Keratinocyte (primary cell): Measurements from ENCODE around the gene AZU1. TPM values are rescaled to one million over a fixed set of nuclear protein-coding genes. Genes with fewer than 3 reads are reported as not detected.
"Not testable (repeated sequence)": the region's sequence is repeated elsewhere in the genome, so short reads cannot be mapped to it uniquely, and the experiment has no call there.

Experiments used
- DNase-seq: peaks from one replicate; pipeline ENCODE4 v3.0.0-alpha.2; 2011; ENCODE audit warnings: low read depth, missing footprints, low spot score
- FAIRE-seq: peaks from 2 replicates; lab custom pipeline; 2011; peaks lifted over from hg19 to GRCh38; lab: Jason Lieb, UNC
- H2AFZ ChIP-seq: 2 replicates; pipeline ENCODE4 v1.6.0; 2012; ENCODE audit warnings: low read length, control low read depth, inconsistent platforms; ENCODE audit not compliant: control insufficient read depth
- H3K27ac ChIP-seq: 2 replicates; pipeline ENCODE4 v1.5.1; 2011; ENCODE audit warnings: low read length; ENCODE audit not compliant: control insufficient read depth, insufficient read depth
- H3K27me3 ChIP-seq: 3 replicates; pipeline ENCODE4 v1.6.0; 2011; ENCODE audit warnings: low read length; ENCODE audit not compliant: control insufficient read depth, insufficient read depth; ENCODE audit errors: extremely low read depth
- H3K36me3 ChIP-seq, 2 experiments: 2 replicates in 1 of 2; 3 replicates in 1 of 2; pipeline ENCODE4 v1.5.1; 2011; ENCODE audit warnings: low read length in 2 of 2, mild to moderate bottlenecking in 1 of 2; ENCODE audit not compliant: control insufficient read depth in 2 of 2, insufficient read depth in 2 of 2; ENCODE audit errors: extremely low read depth in 1 of 2
- H3K4me1 ChIP-seq: 3 replicates; pipeline ENCODE4 v1.5.1; 2011; ENCODE audit warnings: low read length; ENCODE audit not compliant: control insufficient read depth, insufficient read depth; ENCODE audit errors: extremely low read depth
- H3K4me2 ChIP-seq: 3 replicates; pipeline ENCODE4 v1.6.0; 2011; ENCODE audit warnings: low read depth, low read length; ENCODE audit not compliant: control insufficient read depth, insufficient read depth; ENCODE audit errors: extremely low read depth
- H3K4me3 ChIP-seq, 3 experiments: fragments of 200-600 bp in 1 of 3; sonication (generic) in 1 of 3; 2 replicates in 2 of 3; 3 replicates in 1 of 3; pipeline ENCODE4 v1.5.1; 2011 to 2016; ENCODE audit warnings: low read length in 3 of 3, mild to moderate bottlenecking in 3 of 3, control low read depth in 2 of 3, inconsistent platforms in 1 of 3, low read depth in 1 of 3, mixed read lengths in 1 of 3, mixed run types in 1 of 3, moderate library complexity in 1 of 3; ENCODE audit not compliant: control insufficient read depth in 2 of 3, insufficient read depth in 2 of 3; ENCODE audit errors: extremely low read depth in 1 of 3
- H3K79me2 ChIP-seq: 2 replicates; pipeline ENCODE4 v1.6.0; 2012; ENCODE audit warnings: low read length; ENCODE audit not compliant: control insufficient read depth, insufficient read depth
- H3K9ac ChIP-seq: 3 replicates; pipeline ENCODE4 v1.6.0; 2011; ENCODE audit warnings: low read length; ENCODE audit not compliant: control insufficient read depth, insufficient read depth; ENCODE audit errors: extremely low read depth
- H3K9me1 ChIP-seq: 3 replicates; pipeline ENCODE4 v1.6.0; 2011; ENCODE audit warnings: low read length; ENCODE audit not compliant: control insufficient read depth, insufficient read depth; ENCODE audit errors: extremely low read depth
- H3K9me3 ChIP-seq: 2 replicates; pipeline ENCODE4 v1.5.1; 2012; ENCODE audit warnings: low read depth, low read length; ENCODE audit not compliant: control insufficient read depth
- H4K20me1 ChIP-seq: 3 replicates; pipeline ENCODE4 v1.6.0; 2011; ENCODE audit warnings: low read length; ENCODE audit not compliant: control insufficient read depth, insufficient read depth; ENCODE audit errors: extremely low read depth
- CTCF ChIP-seq, 3 experiments: IDR thresholded peaks in 1 of 3; conservative IDR thresholded peaks in 1 of 3; optimal IDR thresholded peaks in 1 of 3; 2 replicates in 2 of 3; 3 replicates in 1 of 3; pipeline versions ENCODE3 to v1.5.1; 2011; ENCODE audit warnings: low read length in 3 of 3, mild to moderate bottlenecking in 3 of 3, moderate library complexity in 2 of 3, control low read depth in 1 of 3, inconsistent platforms in 1 of 3; ENCODE audit not compliant: insufficient read depth in 2 of 3; ENCODE audit errors: extremely low read depth in 1 of 3
- EZH2 ChIP-seq: IDR thresholded peaks from one replicate; pipeline ENCODE4 v1.6.1; 2012; ENCODE audit warnings: inconsistent platforms, mild to moderate bottlenecking, low read length, moderate library complexity
- dilution Hi-C: fragments of 300-500 bp; cut with MboI; formaldehyde crosslinking; loops from one replicate; pipeline ENCODE4 v1.7.0; 2020; ENCODE audit warnings: low sequenced_read_pairs; ENCODE audit not compliant: extremely low pct_ligation_motif_present
- polyA plus RNA-seq, 5 experiments: library from polyadenylated mRNA; depleted of rRNA in 3 of 5; stranded (reverse) in 3 of 5; stranded (forward) in 1 of 5; unstranded in 1 of 5; fragments of >200 nt; gene quantifications; 1 replicate in 1 of 5; 2 replicates in 3 of 5; 3 replicates in 1 of 5; pipeline versions ENCODE4 v1.2.1 to v1.2.3, GENCODE V29; 2011 to 2012; ENCODE audit warnings: missing spikeins in 2 of 5, low read depth in 1 of 5, low replicate concordance in 1 of 5

AZU1 gene
- polyA plus RNA-seq, 1 donor (not counting 4 experiments of a cell fraction or from before 2014, with no cell fraction given) = not detected

DNA sequence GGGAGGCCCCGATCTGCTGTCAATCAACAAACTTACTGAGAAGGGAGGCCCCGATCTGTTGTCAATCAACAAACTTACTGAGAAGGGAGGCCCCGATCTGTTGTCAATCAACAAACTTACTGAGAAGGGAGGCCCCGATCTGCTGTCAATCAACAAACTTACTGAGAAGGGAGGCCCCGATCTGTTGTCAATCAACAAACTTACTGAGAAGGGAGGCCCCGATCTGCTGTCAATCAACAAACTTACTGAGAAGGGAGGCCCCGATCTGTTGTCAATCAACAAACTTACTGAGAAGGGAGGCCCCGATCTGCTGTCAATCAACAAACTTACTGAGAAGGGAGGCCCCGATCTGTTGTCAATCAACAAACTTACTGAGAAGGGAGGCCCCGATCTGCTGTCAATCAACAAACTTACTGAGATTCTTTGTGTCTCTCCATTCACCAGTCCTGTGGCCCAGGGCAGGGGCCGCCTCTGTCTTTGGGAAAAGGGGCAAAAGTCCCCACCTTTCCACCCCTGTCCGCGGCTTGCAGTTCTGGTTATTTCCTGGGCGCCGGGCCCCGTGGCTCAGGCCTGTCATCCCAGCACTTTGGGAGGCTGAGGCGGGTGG lies 26.1 kb downstream of the AZU1 start:
- H3K9ac ChIP-seq, H3K9me1 ChIP-seq, H3K36me3 ChIP-seq, FAIRE-seq, H3K27ac ChIP-seq, DNase-seq, dilution Hi-C loops, H4K20me1 ChIP-seq, H3K4me2 ChIP-seq, H3K4me1 ChIP-seq, H2AFZ ChIP-seq, H3K4me3 ChIP-seq, H3K79me2 ChIP-seq, H3K9me3 ChIP-seq: not testable (repeated sequence)
- H3K27me3 ChIP-seq = peaks cover 31% of the 10 kb centered on the region
- TF ChIP-seq EZH2 = peak; percentile 50

GRCh38 chr19:854549-854948 lies 26.9 kb downstream of the AZU1 start:
- no peak for TF ChIP-seq EZH2
- no peak for TF ChIP-seq CTCF (optimal IDR thresholded peaks at IDR 0.05 in 1 of 3, IDR thresholded peaks at IDR 0.05 in 1 of 3, conservative IDR thresholded peaks at IDR 0.05 in 1 of 3; ENCODE audit: extremely low read depth in 1 of 3, insufficient read depth in 2 of 3, low read length in 3 of 3)
- Histone ChIP-seq H2AFZ (no peak overlapping the region), H3K36me3 (no peaks in the 10 kb centered on the region), H3K4me3 (no peak overlapping the region), H3K9ac (no peak overlapping the region), H3K27ac (no peak overlapping the region), H3K4me1 (peaks cover 4% of the 10 kb centered on the region), H3K9me3 (no peaks in the 10 kb centered on the region), H3K9me1 (no peaks in the 10 kb centered on the region), H3K4me2 (no peak overlapping the region), H3K79me2 (no peaks in the 10 kb centered on the region), H4K20me1 (peaks cover 4% of the 10 kb centered on the region), H3K27me3 (peaks cover 39% of the 10 kb centered on the region)
- dilution Hi-C loops = no loop called here
- no peak for DNase-seq
- no peak for FAIRE-seq

GRCh38 chr19:855142-855541 lies 27.5 kb downstream of the AZU1 start:
- dilution Hi-C loops = no loop called here
- no peak for DNase-seq
- Histone ChIP-seq H3K9me3 (no peaks in the 10 kb centered on the region), H3K9ac (no peak overlapping the region), H2AFZ (no peak overlapping the region), H3K27me3 (peaks cover 43% of the 10 kb centered on the region), H3K4me1 (peaks cover 4% of the 10 kb centered on the region), H4K20me1 (peaks cover 4% of the 10 kb centered on the region), H3K4me3 (no peak overlapping the region), H3K4me2 (no peak overlapping the region), H3K9me1 (no peaks in the 10 kb centered on the region), H3K27ac (no peak overlapping the region), H3K79me2 (no peaks in the 10 kb centered on the region), H3K36me3 (no peaks in the 10 kb centered on the region)
- TF ChIP-seq EZH2 = no peak
- no peak for TF ChIP-seq CTCF (optimal IDR thresholded peaks at IDR 0.05 in 1 of 3, IDR thresholded peaks at IDR 0.05 in 1 of 3, conservative IDR thresholded peaks at IDR 0.05 in 1 of 3; ENCODE audit: extremely low read depth in 1 of 3, insufficient read depth in 2 of 3, low read length in 3 of 3)
- no peak for FAIRE-seq
